ENCODE measurements around the gene MISP. TPM values are rescaled to one million over a fixed set of nuclear protein-coding genes. Genes with fewer than 3 reads are reported as not detected.

MISP gene
- total RNA-seq, 2 experiments from 2014 or later, result not detected

DNA sequence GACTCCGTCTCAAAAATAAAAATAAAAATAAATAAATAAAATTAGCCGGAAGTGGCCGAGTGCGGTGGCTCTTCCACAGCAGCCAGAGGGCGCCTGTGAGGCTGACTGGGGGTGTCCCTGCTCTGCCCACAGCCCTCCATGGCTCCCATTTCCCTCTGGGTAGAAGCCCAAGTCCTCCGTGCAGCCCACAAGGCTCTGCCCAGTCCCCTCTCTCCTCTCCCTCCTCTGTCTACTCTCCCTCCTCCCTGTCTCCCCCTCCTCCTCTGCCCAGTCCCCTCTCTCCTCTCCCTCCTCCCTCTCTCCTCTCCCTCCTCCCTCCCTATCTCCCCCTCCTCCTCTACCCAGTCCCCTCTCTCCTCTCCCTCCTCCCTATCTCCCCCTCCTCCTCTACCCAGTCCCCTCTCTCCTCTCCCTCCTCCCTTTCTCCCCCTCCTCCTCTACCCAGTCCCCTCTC is 20.4 kb downstream of the MISP start:
- Mint-ChIP-seq H3K9me3 (ENCODE audit: insufficient read depth) (no peaks in the 10 kb centered on the region), H3K27me3 (ENCODE audit: low read depth) (peaks cover 6% of the 10 kb centered on the region), H3K27ac (no peak overlapping the region), H3K4me3 (no peak overlapping the region), H3K4me1 (ENCODE audit: low read depth) (peaks cover 4% of the 10 kb centered on the region), H3K36me3 (ENCODE audit: low read depth) (no peaks in the 10 kb centered on the region)
- peak; percentile 47 for DNase-seq
- ChIA-PET CTCF (interaction anchor here (1.3 kb wide), 1 partner anchor 213 kb away, joined by 5 read pairs; no protein-coding TSS in a partner anchor), POLR2A (no interaction called here)
- no peak for ATAC-seq

DNA sequence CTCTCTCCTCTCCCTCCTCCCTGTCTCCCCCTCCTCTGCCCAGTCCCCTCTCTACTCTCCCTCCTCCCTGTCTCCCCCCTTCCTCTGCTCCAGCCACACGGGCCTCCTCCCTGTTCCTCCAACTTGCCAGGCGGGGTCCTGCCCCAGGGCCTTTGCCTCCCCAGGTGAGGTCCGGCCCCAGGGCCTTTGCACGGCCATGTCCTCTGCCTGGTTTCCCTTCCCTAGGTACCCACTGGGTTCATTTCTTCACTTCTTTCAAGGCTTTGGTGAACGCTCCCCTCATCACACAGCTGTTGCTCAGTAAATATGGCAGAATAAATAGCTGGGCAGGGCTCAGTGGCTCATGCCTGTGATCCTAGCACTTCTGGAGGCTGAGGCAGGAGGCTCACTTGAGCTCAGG is 21.2 kb downstream of the MISP start:
- ATAC-seq (no peak), DNase-seq (no peak)
- peak overlapping the region; percentile 50 for H3K27ac Mint-ChIP-seq
- H3K9me3 Mint-ChIP-seq (ENCODE audit: insufficient read depth), result no peaks in the 10 kb centered on the region
- ChIA-PET POLR2A (no interaction called here), CTCF (no interaction called here)
- H3K4me1 Mint-ChIP-seq (ENCODE audit: low read depth), result peaks cover 4% of the 10 kb centered on the region
- H3K4me3 Mint-ChIP-seq, result no peak overlapping the region
- no peaks in the 10 kb centered on the region for H3K36me3 Mint-ChIP-seq (ENCODE audit: low read depth)
- H3K27me3 Mint-ChIP-seq (ENCODE audit: low read depth), result peaks cover 6% of the 10 kb centered on the region

DNA sequence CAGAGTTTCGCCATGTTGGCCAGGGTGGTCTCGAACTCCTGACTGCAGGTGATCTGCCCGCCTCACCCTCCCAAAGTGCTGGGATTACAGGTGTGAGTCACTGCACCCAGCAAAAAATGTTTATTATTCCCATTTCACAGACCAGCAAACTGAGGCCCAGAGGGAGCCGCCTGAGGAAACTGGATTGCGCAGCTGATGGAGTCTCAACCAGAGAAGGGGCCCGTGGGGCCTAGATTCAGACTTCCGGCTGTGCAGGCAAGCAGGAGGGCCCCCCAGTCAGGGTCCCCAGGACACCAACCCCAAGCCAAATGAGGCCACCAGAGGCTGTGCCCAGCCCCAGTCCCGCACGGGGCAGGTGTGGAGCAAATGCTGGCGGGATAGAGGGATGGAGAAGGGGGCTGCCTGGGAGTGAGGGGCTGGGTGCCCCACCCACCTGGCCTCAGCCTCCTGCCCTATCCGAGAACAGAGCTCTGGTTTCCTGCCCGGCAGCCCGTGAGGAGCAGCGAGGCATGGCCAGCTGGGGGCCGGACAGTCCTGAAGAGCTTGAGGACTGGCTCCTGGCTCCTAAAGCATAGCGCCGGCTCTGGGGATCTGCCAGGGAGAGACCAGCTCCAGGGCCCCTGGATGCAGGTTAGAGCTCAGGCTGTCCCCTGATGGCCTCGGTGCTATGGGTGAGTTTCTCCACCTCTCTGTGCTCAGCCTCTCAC is 22.0 kb downstream of the MISP start:
- ChIA-PET CTCF (no interaction called here), POLR2A (no interaction called here)
- H3K27ac Mint-ChIP-seq, result no peak overlapping the region
- peaks cover 4% of the 10 kb centered on the region for H3K4me1 Mint-ChIP-seq (ENCODE audit: low read depth)
- peaks cover 6% of the 10 kb centered on the region for H3K27me3 Mint-ChIP-seq (ENCODE audit: low read depth)
- H3K4me3 Mint-ChIP-seq, result no peak overlapping the region
- DNase-seq (no peak), ATAC-seq (no peak)
- H3K9me3 Mint-ChIP-seq (ENCODE audit: insufficient read depth), result no peaks in the 10 kb centered on the region
- H3K36me3 Mint-ChIP-seq (ENCODE audit: low read depth), result no peaks in the 10 kb centered on the region

DNA sequence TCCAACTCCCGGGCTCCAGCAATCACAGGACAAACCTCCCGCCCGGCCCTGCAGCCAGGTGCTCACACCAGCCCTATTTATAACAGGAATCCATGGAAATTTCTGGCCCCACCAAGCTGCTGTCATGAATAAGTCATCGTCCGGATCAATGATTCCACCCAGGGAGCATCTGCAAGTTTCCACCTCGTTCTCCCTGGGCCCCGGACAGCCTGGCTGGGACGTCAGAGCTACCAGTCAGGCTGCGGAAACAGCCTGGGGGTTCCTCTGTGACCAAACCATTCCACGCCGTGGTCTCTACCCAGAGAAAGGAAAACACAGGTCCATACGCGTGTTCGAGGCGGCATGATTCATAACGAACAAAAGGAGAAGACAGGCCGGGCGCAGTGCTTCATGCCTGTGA is 25.6 kb downstream of the MISP start:
- peaks cover 3% of the 10 kb centered on the region for H3K27me3 Mint-ChIP-seq (ENCODE audit: low read depth)
- H3K27ac Mint-ChIP-seq, result no peak overlapping the region
- H3K9me3 Mint-ChIP-seq (ENCODE audit: insufficient read depth), result no peaks in the 10 kb centered on the region
- ChIA-PET POLR2A (no interaction called here), CTCF (no interaction called here)
- no peak for ATAC-seq
- H3K4me1 Mint-ChIP-seq (ENCODE audit: low read depth), result peaks cover 2% of the 10 kb centered on the region
- no peak for DNase-seq
- H3K4me3 Mint-ChIP-seq, result no peak overlapping the region
- H3K36me3 Mint-ChIP-seq (ENCODE audit: low read depth), result no peaks in the 10 kb centered on the region

DNA sequence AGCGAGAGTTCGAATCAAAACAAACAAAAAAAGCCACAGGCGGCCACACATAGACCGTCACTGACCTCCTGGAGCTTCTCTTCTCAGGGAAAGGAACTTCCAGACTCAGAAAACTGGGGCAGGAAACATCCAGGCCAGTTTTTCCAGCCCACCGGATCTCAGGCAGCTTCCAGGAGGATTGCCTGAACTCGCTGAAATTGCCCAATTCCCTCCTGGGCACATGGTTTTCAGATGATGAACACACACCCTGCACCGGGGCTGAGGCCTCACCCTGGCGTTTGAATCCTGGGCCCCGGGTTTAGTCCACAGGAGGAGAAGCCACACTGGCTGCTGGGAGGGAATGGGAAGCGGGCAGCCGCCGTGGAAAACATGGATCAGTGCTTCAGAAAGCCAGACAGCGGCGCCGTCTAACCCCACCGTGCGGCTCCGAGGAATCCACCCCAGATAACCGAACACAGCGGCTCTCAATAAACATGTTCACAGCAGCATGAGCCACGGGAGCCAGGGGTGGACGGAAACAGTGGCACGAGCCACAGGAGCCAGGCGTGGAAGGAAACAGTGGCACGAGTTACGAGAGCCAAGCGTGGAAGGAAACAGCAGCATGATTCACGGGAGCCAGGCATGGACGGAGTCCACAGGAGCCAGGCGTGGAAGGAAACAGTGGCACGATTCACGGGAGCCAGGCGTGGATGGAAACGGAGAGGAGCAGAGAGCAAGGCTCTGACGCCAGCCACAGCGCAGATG is 28.2 kb downstream of the MISP start:
- no peaks in the 10 kb centered on the region for H3K27me3 Mint-ChIP-seq (ENCODE audit: low read depth)
- H3K9me3 Mint-ChIP-seq (ENCODE audit: insufficient read depth), result no peaks in the 10 kb centered on the region
- CTCF ChIA-PET, result interaction anchor here (1.0 kb wide), 1 partner anchor 10 kb away, joined by 4 read pairs; no protein-coding TSS in a partner anchor
- no peak overlapping the region for H3K27ac Mint-ChIP-seq
- DNase-seq, result no peak
- H3K4me3 Mint-ChIP-seq, result no peak overlapping the region
- POLR2A ChIA-PET, result no interaction called here
- ATAC-seq, result no peak
- no peaks in the 10 kb centered on the region for H3K4me1 Mint-ChIP-seq (ENCODE audit: low read depth)
- H3K36me3 Mint-ChIP-seq (ENCODE audit: low read depth), result no peaks in the 10 kb centered on the region

DNA sequence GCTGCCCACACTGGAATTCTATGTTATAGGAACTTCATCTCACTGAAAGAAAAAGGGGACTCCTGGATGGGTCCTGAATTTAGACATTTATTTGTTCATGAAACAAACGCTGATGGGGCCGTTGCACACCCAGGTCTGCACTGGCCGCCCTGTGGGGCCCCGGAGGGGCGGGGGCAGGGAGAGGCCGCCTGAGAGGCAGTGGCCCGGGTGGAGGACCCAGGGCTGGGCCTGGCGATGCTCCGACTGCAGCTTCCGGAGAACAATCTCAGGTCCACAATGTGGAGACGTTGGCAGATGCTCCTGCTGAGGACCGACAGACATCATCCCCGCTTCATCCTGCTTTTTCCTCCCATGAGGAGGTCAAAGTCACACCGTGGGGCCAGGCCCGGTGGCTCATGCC is 30.0 kb downstream of the MISP start:
- Mint-ChIP-seq H3K27ac (no peak overlapping the region), H3K9me3 (ENCODE audit: insufficient read depth) (no peaks in the 10 kb centered on the region), H3K36me3 (ENCODE audit: low read depth) (no peaks in the 10 kb centered on the region), H3K4me1 (ENCODE audit: low read depth) (no peaks in the 10 kb centered on the region), H3K4me3 (no peak overlapping the region), H3K27me3 (ENCODE audit: low read depth) (no peaks in the 10 kb centered on the region)
- ChIA-PET POLR2A (no interaction called here), CTCF (no interaction called here)
- ATAC-seq, result no peak
- no peak for DNase-seq

DNA sequence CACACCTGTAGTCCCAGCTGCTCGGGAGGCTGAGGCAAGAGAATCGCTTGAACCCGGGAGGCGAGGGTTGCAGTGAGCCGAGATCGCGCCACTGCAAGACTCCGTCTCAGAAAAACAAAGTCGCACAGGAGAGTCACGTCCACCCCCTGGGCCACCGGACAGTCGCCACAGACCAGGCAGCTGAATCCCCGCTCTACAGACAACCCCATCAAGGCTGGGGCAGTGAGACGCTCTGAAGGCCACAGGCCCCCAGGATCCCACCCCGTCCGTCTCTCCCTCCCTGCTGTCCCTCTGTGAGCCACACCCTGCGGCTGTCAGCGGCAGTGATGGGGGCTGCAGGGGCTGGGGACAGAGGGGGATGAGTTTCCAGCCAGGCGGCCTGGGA is 30.9 kb downstream of the MISP start:
- Mint-ChIP-seq H3K36me3 (ENCODE audit: low read depth) (no peaks in the 10 kb centered on the region), H3K27ac (no peak overlapping the region), H3K4me3 (no peak overlapping the region), H3K27me3 (ENCODE audit: low read depth) (no peaks in the 10 kb centered on the region), H3K9me3 (ENCODE audit: insufficient read depth) (no peaks in the 10 kb centered on the region), H3K4me1 (ENCODE audit: low read depth) (no peaks in the 10 kb centered on the region)
- ATAC-seq, result no peak
- ChIA-PET CTCF (no interaction called here), POLR2A (interaction anchor here (1.2 kb wide), 1 partner anchor 15 kb away, joined by 3 read pairs; no protein-coding TSS in a partner anchor)
- no peak for DNase-seq

DNA sequence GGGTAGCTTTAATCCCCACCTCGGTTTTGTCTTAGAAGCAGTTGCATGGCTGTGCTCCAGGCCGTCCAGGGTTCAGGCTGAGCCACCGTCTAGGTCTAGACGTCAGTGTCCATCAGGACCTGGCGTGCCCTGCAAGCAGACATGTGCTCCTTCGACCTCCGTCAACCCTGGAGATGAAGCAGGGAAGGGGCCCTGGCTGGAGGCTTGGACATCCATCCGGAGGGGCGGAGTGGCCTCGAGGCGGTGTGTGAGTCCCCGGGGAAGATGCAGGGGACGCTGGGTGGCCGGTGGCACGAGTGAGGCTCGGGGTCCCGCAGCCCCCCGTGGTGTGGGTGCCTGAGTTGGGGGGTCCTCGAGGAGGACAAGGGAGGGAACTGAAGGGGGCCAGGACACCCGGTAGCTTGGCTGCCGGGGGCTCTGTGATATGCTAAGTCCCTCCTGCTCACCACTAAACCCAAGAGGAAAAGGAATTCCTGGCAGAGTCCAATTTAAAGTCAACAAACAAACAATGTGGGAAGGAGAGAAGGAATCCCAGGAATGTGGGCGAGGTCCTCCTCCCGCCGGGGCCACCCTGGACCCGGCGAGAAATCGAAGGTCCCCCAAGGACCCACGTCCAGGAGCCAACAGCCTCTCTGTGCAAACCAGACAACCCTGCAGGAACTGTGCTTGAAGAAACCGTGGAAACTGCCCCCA is 31.4 kb downstream of the MISP start:
- Mint-ChIP-seq H3K4me1 (ENCODE audit: low read depth) (no peaks in the 10 kb centered on the region), H3K9me3 (ENCODE audit: insufficient read depth) (no peaks in the 10 kb centered on the region), H3K27ac (no peak overlapping the region), H3K27me3 (ENCODE audit: low read depth) (no peaks in the 10 kb centered on the region), H3K36me3 (ENCODE audit: low read depth) (no peaks in the 10 kb centered on the region), H3K4me3 (no peak overlapping the region)
- ChIA-PET CTCF (no interaction called here), POLR2A (interaction anchor here (1.2 kb wide), 1 partner anchor 14 kb away, joined by 3 read pairs; no protein-coding TSS in a partner anchor)
- no peak for DNase-seq
- ATAC-seq, result no peak

DNA sequence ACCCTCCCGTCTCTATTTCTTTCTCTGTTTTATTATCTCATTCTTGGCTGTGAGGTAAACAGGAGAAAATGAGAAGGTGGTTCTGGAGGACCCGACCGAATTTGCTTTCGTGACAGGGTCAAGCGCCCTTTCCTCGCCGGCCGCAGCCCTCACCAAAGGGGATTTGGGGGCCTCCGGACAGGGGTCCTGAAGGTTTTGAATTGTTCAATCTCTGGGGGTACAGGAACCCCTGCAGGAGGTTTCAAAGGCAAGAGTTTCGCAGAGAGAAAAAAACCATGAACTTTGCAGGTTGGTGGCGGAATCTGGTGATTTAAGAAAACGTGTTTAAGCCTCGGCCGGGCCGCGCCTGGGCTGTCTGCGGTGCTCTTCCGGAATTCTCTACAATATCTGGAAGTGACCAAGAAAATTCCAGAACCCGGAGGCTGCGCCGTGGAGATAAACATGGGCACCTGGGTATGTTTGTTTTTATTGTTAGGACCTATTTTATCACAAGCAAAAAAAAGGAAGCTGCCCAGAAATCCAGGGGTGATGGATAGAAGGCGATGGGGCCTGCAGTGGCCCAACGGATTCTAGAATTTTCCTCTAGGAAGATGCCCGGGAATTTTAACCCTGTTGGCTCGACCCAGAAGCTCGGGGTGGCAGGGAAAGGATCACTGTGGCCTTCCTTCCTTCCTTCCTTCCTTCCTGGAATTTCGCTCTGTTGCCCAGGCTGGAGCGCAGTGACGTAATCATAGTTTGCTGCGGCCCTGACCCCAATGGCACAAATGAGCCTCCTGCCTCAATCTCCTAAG is 32.2 kb downstream of the MISP start:
- DNase-seq (no peak), ATAC-seq (no peak)
- ChIA-PET CTCF (no interaction called here), POLR2A (no interaction called here)
- no peaks in the 10 kb centered on the region for H3K9me3 Mint-ChIP-seq (ENCODE audit: insufficient read depth)
- H3K27me3 Mint-ChIP-seq (ENCODE audit: low read depth), result no peaks in the 10 kb centered on the region
- no peak overlapping the region for H3K4me3 Mint-ChIP-seq
- H3K27ac Mint-ChIP-seq, result no peak overlapping the region
- no peaks in the 10 kb centered on the region for H3K36me3 Mint-ChIP-seq (ENCODE audit: low read depth)
- H3K4me1 Mint-ChIP-seq (ENCODE audit: low read depth), result no peaks in the 10 kb centered on the region

DNA sequence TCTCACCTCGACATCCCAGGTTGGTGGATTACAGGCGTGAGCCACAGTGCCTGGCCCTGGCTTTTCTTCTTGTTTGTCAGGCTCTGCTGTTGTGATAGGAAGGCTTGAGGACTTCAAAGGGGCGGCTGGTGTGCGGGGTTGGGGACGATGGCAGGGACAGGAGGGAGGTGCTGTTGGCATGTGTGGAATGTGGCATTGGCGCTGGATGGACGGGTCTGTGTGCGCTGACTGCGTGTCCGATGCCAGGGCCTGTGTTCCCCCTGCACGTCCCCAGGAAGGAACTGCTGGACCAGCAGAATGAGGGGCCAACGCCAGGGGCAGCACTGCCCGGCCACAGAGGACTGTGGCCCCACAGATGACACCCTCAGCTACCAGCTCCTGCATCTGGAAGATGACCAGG is 33.6 kb downstream of the MISP start:
- CTCF ChIA-PET, result interaction anchor here (0.7 to 1.0 kb wide), 2 partner anchors 14 to 50 kb away, joined by 3 read pairs; no protein-coding TSS in a partner anchor

DNA sequence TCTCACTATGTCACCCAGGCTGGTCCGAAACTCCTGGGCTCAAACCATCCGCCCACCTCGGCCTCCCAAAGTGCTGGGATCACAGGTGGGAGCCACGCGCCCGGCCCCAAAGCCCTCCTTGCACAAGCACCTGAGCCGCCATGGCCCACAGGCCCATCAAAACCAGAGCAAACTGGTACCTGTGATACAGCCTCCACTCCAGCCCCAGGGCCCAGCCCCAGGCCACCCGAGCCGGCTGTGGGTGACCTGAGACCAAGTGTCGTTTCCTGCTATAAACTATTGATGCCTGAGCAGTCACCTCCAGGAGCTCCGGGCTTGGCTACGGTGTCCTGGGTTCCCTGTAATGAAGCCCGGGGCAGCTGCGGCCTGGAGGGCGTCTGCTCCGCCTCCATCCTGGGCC is 36.6 kb downstream of the MISP start:
- CTCF ChIA-PET, result no interaction called here
- POLR2A ChIA-PET, result no interaction called here
- H3K4me3 Mint-ChIP-seq, result no peak overlapping the region

More for the DNA sequence above, 33.6 kb downstream of the MISP start:
- Mint-ChIP-seq H3K4me3 (no peak overlapping the region), H3K27me3 (ENCODE audit: low read depth) (peaks cover 2% of the 10 kb centered on the region), H3K9me3 (ENCODE audit: insufficient read depth) (no peaks in the 10 kb centered on the region), H3K4me1 (ENCODE audit: low read depth) (no peaks in the 10 kb centered on the region), H3K36me3 (ENCODE audit: low read depth) (no peaks in the 10 kb centered on the region), H3K27ac (no peak overlapping the region)
- no peak for DNase-seq
- POLR2A ChIA-PET, result no interaction called here
- ATAC-seq, result no peak

DNA sequence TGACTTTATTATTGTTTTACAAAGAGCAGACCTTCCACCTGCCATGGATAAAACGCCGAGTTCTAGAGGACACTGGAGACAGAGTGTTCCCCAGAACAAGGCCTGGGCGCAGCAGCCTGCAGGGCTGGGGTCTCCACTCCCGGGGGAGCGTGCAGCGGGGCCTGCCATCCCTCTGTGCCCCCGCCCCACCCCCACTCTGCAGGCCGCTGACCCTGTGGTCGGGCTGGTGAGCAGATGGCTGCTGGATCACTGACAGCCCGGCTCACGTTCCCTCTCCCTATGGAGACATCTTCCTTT is 37.7 kb downstream of the MISP start:
- peaks cover 2% of the 10 kb centered on the region for H3K27me3 Mint-ChIP-seq (ENCODE audit: low read depth)
- no peak overlapping the region for H3K27ac Mint-ChIP-seq
- DNase-seq (no peak), ATAC-seq (no peak)
- H3K9me3 Mint-ChIP-seq (ENCODE audit: insufficient read depth), result no peaks in the 10 kb centered on the region
- no peak overlapping the region for H3K4me3 Mint-ChIP-seq
- no peaks in the 10 kb centered on the region for H3K4me1 Mint-ChIP-seq (ENCODE audit: low read depth)
- ChIA-PET CTCF (no interaction called here), POLR2A (no interaction called here)
- no peaks in the 10 kb centered on the region for H3K36me3 Mint-ChIP-seq (ENCODE audit: low read depth)

More for the DNA sequence above, 36.6 kb downstream of the MISP start:
- Mint-ChIP-seq H3K27me3 (ENCODE audit: low read depth) (peaks cover 2% of the 10 kb centered on the region), H3K4me1 (ENCODE audit: low read depth) (no peaks in the 10 kb centered on the region), H3K9me3 (ENCODE audit: insufficient read depth) (no peaks in the 10 kb centered on the region), H3K36me3 (ENCODE audit: low read depth) (no peaks in the 10 kb centered on the region), H3K27ac (no peak overlapping the region)
- DNase-seq, result no peak
- no peak for ATAC-seq
